Smooth muscle cell (in vitro differentiated cells): ENCODE data around the gene ATP1A2. TPM values are rescaled to one million over a fixed set of nuclear protein-coding genes. Genes with fewer than 3 reads are reported as not detected.
"Not testable (repeated sequence)": the region's sequence is repeated elsewhere in the genome, so short reads cannot be mapped to it uniquely, and the experiment has no call there.

Source experiments
- DNase-seq: peaks from one replicate; lab custom pipeline; 2025; ENCODE audit not compliant: unreplicated experiment; lab: John Stamatoyannopoulos, UW
- H2AFZ ChIP-seq: fragments of 200-600 bp; sonication (generic); 2 replicates; pipeline ENCODE4 v1.6.0; 2016; ENCODE audit warnings: antibody characterized with exemption, low read depth, mild to moderate bottlenecking
- H3F3A ChIP-seq: fragments of 200-600 bp; sonication (generic); 2 replicates; pipeline ENCODE4 v1.6.0; 2017; ENCODE audit warnings: antibody characterized with exemption, low read depth
- H3K27ac ChIP-seq: fragments of 200-600 bp; sonication (generic); 2 replicates; pipeline ENCODE4 v1.5.1; 2016; ENCODE audit warnings: low read depth, mild to moderate bottlenecking
- H3K27me3 ChIP-seq: fragments of 200-600 bp; sonication (generic); 2 replicates; pipeline ENCODE4 v1.6.1; 2016; ENCODE audit warnings: low read depth, mild to moderate bottlenecking
- H3K36me3 ChIP-seq: fragments of 200-600 bp; sonication (generic); 2 replicates; pipeline ENCODE4 v1.5.1; 2016; ENCODE audit warnings: low read depth
- H3K4me1 ChIP-seq: fragments of 200-600 bp; sonication (generic); 2 replicates; pipeline ENCODE4 v1.5.1; 2016; ENCODE audit warnings: low read depth
- H3K4me2 ChIP-seq: fragments of 200-600 bp; sonication (generic); 2 replicates; pipeline ENCODE4 v1.6.0; 2016; ENCODE audit warnings: mild to moderate bottlenecking
- H3K4me3 ChIP-seq: fragments of 200-600 bp; sonication (generic); 2 replicates; pipeline ENCODE4 v1.5.1; 2016; ENCODE audit warnings: mild to moderate bottlenecking
- H3K79me2 ChIP-seq: fragments of 200-600 bp; sonication (generic); 2 replicates; pipeline ENCODE4 v1.6.0; 2016; ENCODE audit warnings: low read depth, mild to moderate bottlenecking
- H3K9ac ChIP-seq: fragments of 200-600 bp; sonication (generic); 2 replicates; pipeline ENCODE4 v1.6.0; 2016; ENCODE audit warnings: low read depth
- H3K9me3 ChIP-seq: fragments of 200-600 bp; sonication (generic); replicated peaks from 2 replicates; pipeline ENCODE4 v1.5.1; 2016; ENCODE audit warnings: low read depth
- H4K20me1 ChIP-seq: fragments of 200-600 bp; sonication (generic); 2 replicates; pipeline ENCODE4 v1.6.0; 2016; ENCODE audit warnings: low read depth
- CTCF ChIP-seq: fragments of 200-600 bp; sonication (generic); IDR thresholded peaks from 2 replicates; pipeline ENCODE4 v1.5.1; 2017; ENCODE audit warnings: borderline replicate concordance, mild to moderate bottlenecking, antibody characterized with exemption; ENCODE audit not compliant: insufficient read depth, poor library complexity, severe bottlenecking
- WGBS: methylation state at CpG from one replicate; pipeline ENCODE4 v1.1.7; 2016; ENCODE audit warnings: low lambda C conversion rate; 5-methylcytosine and 5-hydroxymethylcytosine counted together
- polyA plus RNA-seq: library from polyadenylated mRNA; unstranded; fragments of >200 nt; fragmentation: Nextera tagmentation; extraction: Ambion mirVana; gene quantifications from 2 replicates; pipeline ENCODE4 v1.2.1, GENCODE V29; 2016
- total RNA-seq: library from RNA; depleted of rRNA; stranded (reverse); fragments of >200 nt; gene quantifications from 2 replicates; pipeline ENCODE4 v1.2.3, GENCODE V29; 2014

Gene ATP1A2
- total and polyA plus RNA-seq, 2 experiments from 2014 or later, result not detected

- Histone ChIP-seq H3K4me3 (no peak overlapping the region), H3K27me3 (no peaks in the 10 kb centered on the region), H4K20me1 (no peaks in the 10 kb centered on the region), H2AFZ (no peak overlapping the region), H3K4me1 (no peaks in the 10 kb centered on the region), H3K79me2 (no peaks in the 10 kb centered on the region), H3K36me3 (no peaks in the 10 kb centered on the region), H3K4me2 (no peak overlapping the region), H3K27ac (peak overlapping the region; percentile 24), H3K9me3 (no peaks in the 10 kb centered on the region), H3K9ac (no peak overlapping the region), H3F3A (no peaks in the 10 kb centered on the region)
- 35% methylated on average over 1 of the region's 1 CpG for WGBS
- TF ChIP-seq CTCF, result no peak
- DNase-seq, result no peak
These were observed 10.2 kb downstream of the ATP1A2 start for GRCh38 chr1:160125746-160126145.

DNA sequence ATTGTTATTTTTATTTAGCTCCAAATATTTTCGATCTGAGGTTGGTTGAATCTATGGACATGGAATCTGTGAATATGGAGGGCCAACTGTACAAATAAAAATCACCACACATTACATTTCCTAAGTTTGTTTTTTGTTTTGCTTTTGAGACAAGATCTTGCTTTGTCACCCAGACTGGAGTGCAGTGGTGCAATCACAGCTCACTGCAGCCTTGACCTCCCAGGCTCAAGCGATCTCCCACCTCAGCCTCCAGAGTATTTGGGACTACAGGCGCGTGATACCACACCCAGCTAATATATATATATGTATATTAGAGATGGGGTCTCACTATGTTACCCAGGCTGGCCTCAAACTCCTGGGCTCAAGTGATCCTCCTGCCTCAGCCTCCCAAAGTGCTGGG, 10.8 kb downstream of the ATP1A2 start:
- not testable (repeated sequence) for H3K4me1 ChIP-seq, H3K27ac ChIP-seq, H3F3A ChIP-seq, H4K20me1 ChIP-seq, H3K9ac ChIP-seq, H3K4me3 ChIP-seq, H3K27me3 ChIP-seq, H3K36me3 ChIP-seq, H2AFZ ChIP-seq, H3K79me2 ChIP-seq, DNase-seq, H3K9me3 ChIP-seq, H3K4me2 ChIP-seq
- WGBS, result 84% methylated on average over 4 of the region's 4 CpGs

- TF ChIP-seq CTCF, result no peak
- WGBS, result 97% methylated on average over 9 of the region's 9 CpGs
These were observed 11.8 kb downstream of the ATP1A2 start for GRCh38 chr1:160127381-160127780.

DNA sequence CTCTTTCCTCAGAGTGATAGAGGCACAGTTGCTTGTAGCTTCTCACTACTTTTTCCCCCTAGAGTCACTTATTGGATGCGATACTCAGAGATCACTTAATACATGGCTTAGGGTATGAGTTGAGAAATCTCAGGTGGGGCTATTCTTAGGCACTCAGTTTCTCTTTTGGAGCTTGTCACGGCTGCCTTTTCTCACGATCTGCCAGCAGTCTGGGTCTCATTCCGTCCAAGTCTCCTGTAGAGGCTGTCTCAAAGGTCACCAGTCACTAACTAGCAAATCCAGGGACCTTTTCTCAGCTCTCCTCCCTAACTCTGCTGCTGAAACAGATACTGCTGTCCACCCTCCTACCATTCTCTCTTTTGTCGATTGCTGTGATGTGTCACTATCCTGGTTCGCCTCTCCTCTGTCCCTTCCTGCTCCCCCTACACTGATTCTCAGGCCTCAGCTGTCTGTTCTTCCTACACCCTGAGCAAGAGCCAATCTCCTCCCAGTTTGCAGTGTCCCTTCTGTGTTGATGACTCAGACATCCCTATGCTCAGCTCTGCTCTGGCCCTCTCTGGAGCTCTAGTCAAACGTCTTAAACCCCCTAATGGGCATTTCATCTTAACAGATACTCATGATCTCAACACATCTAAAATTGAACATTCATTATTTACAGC, 12.4 kb downstream of the ATP1A2 start:
- H3K79me2 ChIP-seq, result no peaks in the 10 kb centered on the region
- H3K36me3 ChIP-seq, result no peaks in the 10 kb centered on the region
- 37% methylated on average over 7 of the region's 7 CpGs for WGBS
- peak overlapping the region; percentile 42 for H2AFZ ChIP-seq
- peak overlapping the region; percentile 41 for H3K4me2 ChIP-seq
- H3K4me3 ChIP-seq, result no peak overlapping the region
- H3K27ac ChIP-seq, result peak overlapping the region; percentile 46
- no peaks in the 10 kb centered on the region for H3K9me3 ChIP-seq
- no peaks in the 10 kb centered on the region for H3F3A ChIP-seq
- no peak for DNase-seq
- H3K27me3 ChIP-seq, result no peaks in the 10 kb centered on the region
- no peaks in the 10 kb centered on the region for H3K4me1 ChIP-seq
- no peak overlapping the region for H3K9ac ChIP-seq
- H4K20me1 ChIP-seq, result no peaks in the 10 kb centered on the region
- no peak for TF ChIP-seq CTCF

More at GRCh38 chr1:160127381-160127780, 11.8 kb downstream of the ATP1A2 start:
- Histone ChIP-seq H3K9ac (no peak overlapping the region), H3K27ac (no peak overlapping the region), H3K9me3 (no peaks in the 10 kb centered on the region), H3K27me3 (no peaks in the 10 kb centered on the region), H3K4me2 (no peak overlapping the region), H3F3A (no peaks in the 10 kb centered on the region), H3K4me1 (no peaks in the 10 kb centered on the region), H3K4me3 (no peak overlapping the region), H2AFZ (no peak overlapping the region), H4K20me1 (no peaks in the 10 kb centered on the region), H3K36me3 (no peaks in the 10 kb centered on the region), H3K79me2 (no peaks in the 10 kb centered on the region)
- DNase-seq, result no peak
